Ishikawa (cell line): ENCODE measurements around the gene DLX6.

Experiments used
- EP300 ChIP-seq: IDR thresholded peaks from 2 replicates; pipeline ENCODE4 v1.6.1; 2012; ENCODE audit warnings: borderline replicate concordance
- NFIC ChIP-seq: IDR thresholded peaks from 2 replicates; pipeline ENCODE4 v1.6.1; 2012

GRCh38 chr7:96998744-96999143, 6.6 kb upstream of the DLX6 start:
- TF ChIP-seq EP300 (no peak), NFIC (no peak)
